A673 (cell line): ENCODE results near the gene LGALS9. TPM values are rescaled to one million over a fixed set of nuclear protein-coding genes. Genes with fewer than 3 reads are reported as not detected.

Source experiments
- BruUV-seq: library from RNA; stranded (reverse); fragments of 400-500 nt; replicated peaks from 2 replicates; lab custom pipeline; 2021; lab: Mats Ljungman, UMichigan
- CTCF ChIA-PET: fragments of 300-600 bp; sonication (Branson Sonifier 250); formaldehyde crosslinking; loops from one replicate; lab custom pipeline; 2022; ENCODE audit warnings: antibody characterized with exemption; lab: Charles Lee
- POLR2A ChIA-PET: fragments of 300-600 bp; sonication (Branson Sonifier 250); formaldehyde crosslinking; loops from one replicate; lab custom pipeline; 2022; ENCODE audit warnings: antibody characterized with exemption; ENCODE audit not compliant: low non-redundant PET; lab: Charles Lee
- DNase-seq: peaks from one replicate; pipeline ENCODE4 v3.0.0-alpha.2; 2015; ENCODE audit warnings: low spot score
- H3K27ac ChIP-seq: fragments of 200-600 bp; sonication (generic); 2 replicates; pipeline ENCODE4 v1.5.1; 2016; ENCODE audit warnings: mixed run types, low read depth, mild to moderate bottlenecking, mixed read lengths, antibody characterized with exemption, low read length; ENCODE audit not compliant: poor library complexity, severe bottlenecking
- H3K27me3 ChIP-seq: fragments of 200-600 bp; sonication (generic); replicated peaks from 2 replicates; pipeline ENCODE4 v1.6.1; 2017; ENCODE audit warnings: mixed run types, low read depth, mild to moderate bottlenecking, mixed read lengths, antibody characterized with exemption, low read length; ENCODE audit not compliant: insufficient read depth, poor library complexity
- H3K36me3 ChIP-seq: fragments of 200-600 bp; sonication (generic); 2 replicates; pipeline ENCODE4 v1.6.1; 2016; ENCODE audit warnings: mixed run types, mild to moderate bottlenecking, mixed read lengths, antibody characterized with exemption, low read length; ENCODE audit not compliant: insufficient read depth, poor library complexity, severe bottlenecking
- H3K4me1 ChIP-seq: fragments of 200-600 bp; sonication (generic); 2 replicates; pipeline ENCODE4 v1.6.1; 2017; ENCODE audit warnings: mixed run types, mild to moderate bottlenecking, mixed read lengths, antibody characterized with exemption, low read length; ENCODE audit not compliant: insufficient read depth, poor library complexity, severe bottlenecking
- H3K4me3 ChIP-seq: fragments of 200-600 bp; sonication (generic); 2 replicates; pipeline ENCODE4 v1.5.1; 2016; ENCODE audit warnings: low read depth, mixed run types, mild to moderate bottlenecking, mixed read lengths, low read length; ENCODE audit not compliant: poor library complexity, severe bottlenecking
- H3K9me3 ChIP-seq: fragments of 200-600 bp; sonication (generic); 2 replicates; pipeline ENCODE4 v1.6.1; 2016; ENCODE audit warnings: mixed run types, low read depth, mild to moderate bottlenecking, mixed read lengths, antibody characterized with exemption, low read length; ENCODE audit not compliant: poor library complexity, severe bottlenecking
- EZH2 ChIP-seq: fragments of 200-600 bp; sonication (generic); IDR thresholded peaks from 2 replicates; pipeline ENCODE4 v1.6.1; 2017; ENCODE audit warnings: borderline replicate concordance, low read depth, mild to moderate bottlenecking, mixed read lengths, antibody characterized with exemption, low read length; ENCODE audit not compliant: poor library complexity, severe bottlenecking
- intact Hi-C: fragments of 100-400 bp; cut with micrococcal nuclease; formaldehyde crosslinking; loops from one replicate; pipeline ENCODE4 v1.10.0; 2022; ENCODE audit not compliant: unreplicated experiment
- total RNA-seq: library from RNA; stranded (reverse); gene quantifications from 2 replicates; pipeline ENCODE4 v1.2.3, GENCODE V29; 2021
- TF ChIP-seq, protein P1 (sequence below): fragments of 300-800, 200-600 bp; sonication (generic); conservative IDR thresholded peaks from 2 replicates; pipeline ENCODE4 v1.5.1; 2017; ENCODE audit warnings: low read depth, mild to moderate bottlenecking, antibody characterized with exemption, low read length, moderate library complexity, mixed read lengths

The LGALS9 gene
- total RNA-seq, 1 experiment from 2014 or later: 2.4 TPM

- Histone ChIP-seq H3K4me1 (no peaks in the 10 kb centered on the region), H3K27ac (no peak overlapping the region), H3K9me3 (no peaks in the 10 kb centered on the region), H3K36me3 (no peaks in the 10 kb centered on the region), H3K27me3 (no peaks in the 10 kb centered on the region), H3K4me3 (no peak overlapping the region)
- BruUV-seq: no TSS peak
- TF ChIP-seq EZH2: no peak
- TF ChIP-seq, protein P1, sequence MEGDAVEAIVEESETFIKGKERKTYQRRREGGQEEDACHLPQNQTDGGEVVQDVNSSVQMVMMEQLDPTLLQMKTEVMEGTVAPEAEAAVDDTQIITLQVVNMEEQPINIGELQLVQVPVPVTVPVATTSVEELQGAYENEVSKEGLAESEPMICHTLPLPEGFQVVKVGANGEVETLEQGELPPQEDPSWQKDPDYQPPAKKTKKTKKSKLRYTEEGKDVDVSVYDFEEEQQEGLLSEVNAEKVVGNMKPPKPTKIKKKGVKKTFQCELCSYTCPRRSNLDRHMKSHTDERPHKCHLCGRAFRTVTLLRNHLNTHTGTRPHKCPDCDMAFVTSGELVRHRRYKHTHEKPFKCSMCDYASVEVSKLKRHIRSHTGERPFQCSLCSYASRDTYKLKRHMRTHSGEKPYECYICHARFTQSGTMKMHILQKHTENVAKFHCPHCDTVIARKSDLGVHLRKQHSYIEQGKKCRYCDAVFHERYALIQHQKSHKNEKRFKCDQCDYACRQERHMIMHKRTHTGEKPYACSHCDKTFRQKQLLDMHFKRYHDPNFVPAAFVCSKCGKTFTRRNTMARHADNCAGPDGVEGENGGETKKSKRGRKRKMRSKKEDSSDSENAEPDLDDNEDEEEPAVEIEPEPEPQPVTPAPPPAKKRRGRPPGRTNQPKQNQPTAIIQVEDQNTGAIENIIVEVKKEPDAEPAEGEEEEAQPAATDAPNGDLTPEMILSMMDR: no peak
- CTCF ChIA-PET: no interaction called here
- DNase-seq: no peak
- intact Hi-C loops: no loop called here
- POLR2A ChIA-PET: no interaction called here
Observed at GRCh38 chr17:27659683-27660082, 28.7 kb downstream of the LGALS9 start.

DNA sequence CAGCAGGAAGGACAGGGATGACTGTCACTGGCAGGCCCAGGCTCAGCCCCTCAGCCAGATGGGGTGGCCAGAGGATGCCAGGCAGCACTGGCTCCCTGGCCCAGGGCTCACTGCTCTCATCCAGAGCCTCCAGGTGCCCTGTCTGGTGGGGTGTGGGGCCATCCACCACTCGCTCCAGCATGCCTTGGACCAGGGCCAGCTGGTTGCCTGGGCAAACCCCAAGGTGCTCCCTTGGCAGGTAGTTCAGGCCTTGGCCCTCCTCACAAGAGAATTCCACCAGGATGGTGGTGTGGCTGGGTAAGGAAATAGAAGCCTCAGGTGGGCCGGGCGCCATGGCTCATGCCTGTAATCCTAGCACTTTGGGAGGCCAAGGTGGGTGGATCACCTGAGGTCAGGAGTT is 29.4 kb downstream of the LGALS9 start:
- no TSS peak for BruUV-seq
- Histone ChIP-seq H3K4me1 (no peaks in the 10 kb centered on the region), H3K9me3 (no peaks in the 10 kb centered on the region), H3K4me3 (no peak overlapping the region), H3K27ac (no peak overlapping the region), H3K27me3 (no peaks in the 10 kb centered on the region), H3K36me3 (no peaks in the 10 kb centered on the region)
- TF ChIP-seq EZH2: no peak
- TF ChIP-seq, protein P1: no peak
- DNase-seq: no peak
- ChIA-PET CTCF (no interaction called here), POLR2A (no interaction called here)
- intact Hi-C loops: no loop called here

GRCh38 chr17:27663936-27664605 is 33.1 kb downstream of the LGALS9 start:
- DNase-seq: no peak
- TF ChIP-seq, protein P1: no peak
- no peak for TF ChIP-seq EZH2
- Histone ChIP-seq H3K27me3 (no peaks in the 10 kb centered on the region), H3K36me3 (no peaks in the 10 kb centered on the region), H3K27ac (no peak overlapping the region), H3K4me1 (no peaks in the 10 kb centered on the region), H3K9me3 (no peaks in the 10 kb centered on the region), H3K4me3 (no peak overlapping the region)
- CTCF ChIA-PET: no interaction called here
- BruUV-seq: no TSS peak
- POLR2A ChIA-PET: no interaction called here
- intact Hi-C loops: no loop called here
